ENCODE results near the gene SLC45A1. TPM values are rescaled to one million over a fixed set of nuclear protein-coding genes. Genes with fewer than 3 reads are reported as not detected.

Gene SLC45A1
- polyA plus RNA-seq, 3 donors = 0.21 TPM; not detected in 2

GRCh38 chr1:8352886-8353785, 35.2 kb downstream of the SLC45A1 start:
- Histone ChIP-seq H3K9me3 (replicated peaks in 1 of 2; ENCODE audit: control insufficient read depth in 1 of 2, insufficient read depth in 1 of 2, low read length in 2 of 2) (no peaks in the 10 kb centered on the region), H3K27ac (ENCODE audit: low read depth in 1 of 2, low read length in 2 of 2) (peak overlapping the region in 1 of 2 donors; percentile 23), H3K36me3 (replicated peaks in 1 of 2; ENCODE audit: control insufficient read depth in 1 of 2, insufficient read depth in 2 of 2, low read length in 2 of 2) (peaks cover 49 to 60% of the 10 kb centered on the region in 2 donors), H3K4me3 (replicated peaks in 1 of 3; ENCODE audit: low read depth in 2 of 3, low read length in 3 of 3) (no peak overlapping the region), H3K4me1 (ENCODE audit: control insufficient read depth in 1 of 2, insufficient read depth in 2 of 2, low read length in 2 of 2) (no peaks in the 10 kb centered on the region), H2AFZ (ENCODE audit: insufficient read depth, low read depth, low read length, poor library complexity, severe bottlenecking) (no peak overlapping the region), H3K79me2 (ENCODE audit: insufficient read depth, low read length) (no peaks in the 10 kb centered on the region), H3K9ac (ENCODE audit: insufficient read depth, low read length, poor library complexity, severe bottlenecking) (no peak overlapping the region), H3K27me3 (ENCODE audit: control insufficient read depth in 2 of 2, insufficient read depth in 2 of 2, low read length in 2 of 2) (no peaks in the 10 kb centered on the region), H3K4me2 (replicated peaks; ENCODE audit: extremely low read depth, low read length, poor library complexity, severe bottlenecking) (no peak overlapping the region), H4K20me1 (ENCODE audit: insufficient read depth, low read length) (peaks cover 59% of the 10 kb centered on the region)
- no peak for TF ChIP-seq CTCF (IDR thresholded peaks at IDR 0.05)
- H3K27me3 Mint-ChIP-seq (ENCODE audit: low read depth in 3 of 3) = peaks cover 0 to 7% (median 6%) of the 10 kb centered on the region in 3 donors
- H3K4me1 Mint-ChIP-seq = peaks cover 2% of the 10 kb centered on the region
- H3K4me3 Mint-ChIP-seq = no peak overlapping the region
- no peaks in the 10 kb centered on the region for H3K9me3 Mint-ChIP-seq
- peaks cover 52 to 54% of the 10 kb centered on the region in 2 donors for H3K36me3 Mint-ChIP-seq
- DNase-seq = no peak
- intact Hi-C loops (cut with micrococcal nuclease) = no loop called here
- H3K27ac Mint-ChIP-seq = peak overlapping the region in 4 of 7 donors; percentile 17 to 51 (median 34)
- WGBS (ENCODE audit: insufficient coverage) = 82% methylated on average over 18 of the region's 21 CpGs

- H3K4me3 ChIP-seq (replicated peaks in 1 of 3; ENCODE audit: low read depth in 2 of 3, low read length in 3 of 3) = no peak overlapping the region
- H3K27ac ChIP-seq (ENCODE audit: low read depth in 1 of 2, low read length in 2 of 2) = peak overlapping the region in 1 of 2 donors; percentile 23
- H3K4me1 ChIP-seq (ENCODE audit: control insufficient read depth in 1 of 2, insufficient read depth in 2 of 2, low read length in 2 of 2) = no peaks in the 10 kb centered on the region
- no peak for TF ChIP-seq CTCF (IDR thresholded peaks at IDR 0.05)
- Mint-ChIP-seq H3K4me3 (no peak overlapping the region), H3K27ac (no peak overlapping the region), H3K9me3 (no peaks in the 10 kb centered on the region), H3K4me1 (no peaks in the 10 kb centered on the region), H3K27me3 (ENCODE audit: low read depth in 3 of 3) (peaks cover 0 to 3% (median 0%) of the 10 kb centered on the region in 3 donors), H3K36me3 (peaks cover 61 to 63% of the 10 kb centered on the region in 2 donors)
- no peak overlapping the region for H2AFZ ChIP-seq (ENCODE audit: insufficient read depth, low read depth, low read length, poor library complexity, severe bottlenecking)
- WGBS (ENCODE audit: insufficient coverage) = 80% methylated on average over 1 of the region's 8 CpGs
- H4K20me1 ChIP-seq (ENCODE audit: insufficient read depth, low read length) = peaks cover 67% of the 10 kb centered on the region
- intact Hi-C loops (cut with micrococcal nuclease) = no loop called here
- H3K9me3 ChIP-seq (replicated peaks in 1 of 2; ENCODE audit: control insufficient read depth in 1 of 2, insufficient read depth in 1 of 2, low read length in 2 of 2) = no peaks in the 10 kb centered on the region
- DNase-seq = no peak
- no peak overlapping the region for H3K9ac ChIP-seq (ENCODE audit: insufficient read depth, low read length, poor library complexity, severe bottlenecking)
- H3K79me2 ChIP-seq (ENCODE audit: insufficient read depth, low read length) = no peaks in the 10 kb centered on the region
- H3K27me3 ChIP-seq (ENCODE audit: control insufficient read depth in 2 of 2, insufficient read depth in 2 of 2, low read length in 2 of 2) = no peaks in the 10 kb centered on the region
- H3K36me3 ChIP-seq (replicated peaks in 1 of 2; ENCODE audit: control insufficient read depth in 1 of 2, insufficient read depth in 2 of 2, low read length in 2 of 2) = peaks cover 58 to 69% of the 10 kb centered on the region in 2 donors
- no peak overlapping the region for H3K4me2 ChIP-seq (replicated peaks; ENCODE audit: extremely low read depth, low read length, poor library complexity, severe bottlenecking)
Observed at GRCh38 chr1:8354038-8354437, 36.1 kb downstream of the SLC45A1 start.
